Vagina (tissue), 2 donors: ENCODE data around the gene KPTN.

Experiments used
- CTCF ChIP-seq, 3 experiments: fragments of 450-650 bp in 2 of 3; fragments of 200-600 bp in 1 of 3; sonication (generic) in 1 of 3; IDR thresholded peaks; one replicate each; pipeline ENCODE4 v1.5.1; 2017 to 2019; ENCODE audit warnings: antibody characterized with exemption in 3 of 3, mild to moderate bottlenecking in 2 of 3, moderate library complexity in 2 of 3
- POLR2A ChIP-seq, 2 donors: fragments of 450-650 bp; IDR thresholded peaks; one replicate each; pipeline ENCODE4 v1.6.1; 2017; ENCODE audit warnings: antibody characterized with exemption in 2 of 2, mild to moderate bottlenecking in 2 of 2, moderate library complexity in 2 of 2
- POLR2AphosphoS5 ChIP-seq, 2 donors: sonication (generic); formaldehyde crosslinking; IDR thresholded peaks; one replicate each; pipeline ENCODE4 v1.9.0; 2017; ENCODE audit warnings: antibody characterized with exemption in 2 of 2, mild to moderate bottlenecking in 2 of 2, low read depth in 1 of 2; ENCODE audit not compliant: insufficient read depth in 1 of 2

- TF ChIP-seq CTCF (IDR thresholded peaks at IDR 0.05) (no peak), POLR2A (IDR thresholded peaks at IDR 0.05) (no peak), POLR2AphosphoS5 (IDR thresholded peaks at IDR 0.05; ENCODE audit: insufficient read depth in 1 of 2, low read depth in 1 of 2) (no peak)
Observed at GRCh38 chr19:47479701-47480503, 4.1 kb downstream of the KPTN start.
